GM12874 (cell line): Measurements from ENCODE around the gene SLC18B1.

Experiments
- CTCF ChIP-seq: IDR thresholded peaks from 2 replicates; pipeline ENCODE4 v1.5.1; 2011; ENCODE audit warnings: low read depth, mild to moderate bottlenecking, control low read depth, low read length, moderate library complexity; ENCODE audit not compliant: insufficient read depth

Gene SLC18B1

GRCh38 chr6:132726608-132726975 lies 71.8 kb downstream of the SLC18B1 start:
- no peak for TF ChIP-seq CTCF

DNA sequence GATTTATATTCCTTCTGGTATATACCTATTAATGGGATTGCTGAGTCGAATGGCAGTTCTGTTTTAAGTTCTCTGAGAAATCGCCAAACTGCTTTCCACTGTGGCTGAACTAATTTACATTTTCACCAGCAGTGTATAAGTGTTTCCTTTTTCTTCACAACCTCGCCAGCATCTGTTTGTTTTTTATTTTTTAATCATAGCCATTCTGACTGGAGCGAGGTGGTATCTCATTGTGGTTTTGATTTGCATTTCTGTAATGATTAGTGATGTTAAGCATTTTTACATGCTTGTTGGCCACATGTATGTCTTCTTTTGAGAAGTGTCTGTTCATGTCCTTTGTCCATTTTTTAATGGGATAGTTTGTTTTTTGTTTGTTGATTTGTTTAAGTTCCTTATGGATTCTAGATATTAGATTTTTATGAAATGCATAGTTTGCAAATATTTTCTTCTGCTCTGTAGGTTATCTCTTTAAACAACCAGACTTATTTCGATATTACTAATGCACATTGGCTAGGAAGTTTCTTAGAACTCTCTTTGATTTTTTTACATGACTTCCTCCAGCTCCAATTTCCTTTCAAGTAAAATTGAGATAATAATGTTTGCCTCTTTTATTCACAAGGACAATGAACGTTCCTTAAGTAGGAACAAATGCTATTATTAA lies 72.4 kb downstream of the SLC18B1 start:
- no peak for TF ChIP-seq CTCF

DNA sequence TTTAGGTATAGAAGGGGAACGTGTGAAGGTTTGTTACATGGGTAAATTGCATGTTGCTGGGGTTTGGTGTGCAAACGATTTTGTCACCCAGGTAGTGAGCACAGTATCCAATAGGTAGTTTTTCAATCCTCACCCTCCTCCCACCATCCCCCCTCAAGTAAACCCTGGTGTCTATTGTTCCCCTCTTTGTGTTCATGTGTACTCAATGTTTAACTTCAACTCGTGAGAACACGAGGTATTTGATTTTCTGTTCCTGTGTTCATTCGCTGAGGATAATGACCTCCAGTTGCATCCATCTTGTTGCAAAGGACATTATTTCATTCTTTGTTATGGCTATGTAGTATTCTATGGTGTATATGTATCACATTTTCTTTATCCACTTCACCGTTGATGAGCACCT lies 73.0 kb downstream of the SLC18B1 start:
- TF ChIP-seq CTCF: no peak

GRCh38 chr6:132719736-132720448 lies 78.5 kb downstream of the SLC18B1 start:
- no peak for TF ChIP-seq CTCF
